HFF-Myc (cell line): ENCODE data around the gene RPL39L.

Experiments
- DNase-seq: peaks from one replicate; pipeline ENCODE4 v3.0.0-alpha.2; 2011; ENCODE audit warnings: low read depth; ENCODE audit errors: extremely low read depth
- H3K4me3 ChIP-seq: replicated peaks from 2 replicates; pipeline ENCODE4 v1.5.1; 2011; ENCODE audit warnings: low read depth, mild to moderate bottlenecking, control low read depth, low read length
- CTCF ChIP-seq: IDR thresholded peaks from 2 replicates; pipeline ENCODE4 v1.5.1; 2012; ENCODE audit warnings: mild to moderate bottlenecking, low read depth, low read length, control low read depth; ENCODE audit errors: missing control alignments

The RPL39L gene

GRCh38 chr3:187085021-187085666 lies 54.2 kb downstream of the RPL39L start:
- no peak overlapping the region for H3K4me3 ChIP-seq
- no peak for DNase-seq
- TF ChIP-seq CTCF, result no peak

GRCh38 chr3:187084580-187084979 lies 54.7 kb downstream of the RPL39L start:
- no peak for DNase-seq
- H3K4me3 ChIP-seq, result no peak overlapping the region
- no peak for TF ChIP-seq CTCF

- DNase-seq, result no peak
- no peak for TF ChIP-seq CTCF
- no peak overlapping the region for H3K4me3 ChIP-seq
Measured at GRCh38 chr3:187084126-187084525, 55.2 kb downstream of the RPL39L start.

- H3K4me3 ChIP-seq, result no peak overlapping the region
- no peak for DNase-seq
- no peak for TF ChIP-seq CTCF
Measured at GRCh38 chr3:187082758-187083375, 56.4 kb downstream of the RPL39L start.

- no peak for TF ChIP-seq CTCF
- DNase-seq, result no peak
- no peak overlapping the region for H3K4me3 ChIP-seq
Measured at GRCh38 chr3:187080799-187081450, 58.4 kb downstream of the RPL39L start.

GRCh38 chr3:187079090-187080022 lies 59.9 kb downstream of the RPL39L start:
- H3K4me3 ChIP-seq, result no peak overlapping the region
- DNase-seq, result no peak
- TF ChIP-seq CTCF, result no peak
